Adrenal gland (tissue), 5 donors: Measurements from ENCODE around the gene ARL15.

Experiments used
- CTCF ChIP-seq, 6 experiments: fragments of 450-650 bp in 4 of 6; fragments of 200-600 bp in 2 of 6; sonication (generic) in 1 of 6; IDR thresholded peaks; 1 replicate in 5 of 6; 2 replicates in 1 of 6; pipeline versions ENCODE4 v1.5.1 to v1.8.0; 2016 to 2021; ENCODE audit warnings: antibody characterized with exemption in 6 of 6, mild to moderate bottlenecking in 2 of 6, moderate library complexity in 1 of 6
- POLR2A ChIP-seq, 2 donors: fragments of 450-650 bp; IDR thresholded peaks; one replicate each; pipeline ENCODE4 v1.6.1; 2017; ENCODE audit warnings: antibody characterized with exemption in 2 of 2, mild to moderate bottlenecking in 2 of 2, moderate library complexity in 1 of 2
- donor health status: DM: no; HTN: no; CAD: no.

DNA sequence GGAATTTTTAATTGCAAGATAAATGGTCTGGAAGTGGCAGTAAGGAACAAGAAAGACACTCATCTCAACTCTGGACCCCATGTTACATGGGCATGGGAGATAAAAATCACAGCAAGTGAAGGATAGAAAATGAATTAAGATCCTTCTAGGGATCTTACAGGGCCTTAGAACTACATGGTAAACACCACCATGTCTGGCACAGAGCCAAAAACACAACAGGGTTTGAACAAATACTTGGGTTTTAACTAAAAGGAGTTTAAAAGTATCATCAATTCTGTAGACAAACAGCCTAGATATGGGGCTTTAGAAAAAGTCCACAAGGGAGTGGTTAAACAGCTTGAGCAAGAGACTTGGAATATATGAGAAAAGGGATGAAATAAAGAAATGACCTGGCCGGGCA is 366.4 kb downstream of the ARL15 start:
- no peak for TF ChIP-seq CTCF (IDR thresholded peaks at IDR 0.05)
- no peak for TF ChIP-seq POLR2A (IDR thresholded peaks at IDR 0.05)
